BLaER1 treated with 17β-estradiol and CSF1 and Interleukin-3, amounts not matched to agents 10 nM and 100 nM (cell line): ENCODE measurements around the gene ASB2.
A peak's percentile ranks its signal among the peaks of the same experiment; 100 is the strongest.

Experiments
- H3K27ac ChIP-seq, 11 experiments: shearing (Covaris generic); formaldehyde crosslinking; 2 replicates each; pipeline ENCODE4 v1.8.1; 2022
- H3K27me3 ChIP-seq, 11 experiments: shearing (Covaris generic); formaldehyde crosslinking; 2 replicates each; pipeline ENCODE4 v1.8.1; 2022
- H3K36me3 ChIP-seq, 11 experiments: shearing (Covaris generic); formaldehyde crosslinking; 2 replicates each; pipeline ENCODE4 v1.8.1; 2022
- H3K4me1 ChIP-seq, 10 experiments: shearing (Covaris generic); formaldehyde crosslinking; 2 replicates each; pipeline ENCODE4 v1.8.1; 2022
- H3K4me2 ChIP-seq, 11 experiments: shearing (Covaris generic); formaldehyde crosslinking; 2 replicates each; pipeline ENCODE4 v1.8.1; 2022
- H3K4me3 ChIP-seq, 10 experiments: shearing (Covaris generic); formaldehyde crosslinking; 2 replicates each; pipeline ENCODE4 v1.8.1; 2022
- H3K9ac ChIP-seq, 11 experiments: shearing (Covaris generic); formaldehyde crosslinking; 2 replicates each; pipeline ENCODE4 v1.8.1; 2022
- H3K9me3 ChIP-seq, 11 experiments: shearing (Covaris generic); formaldehyde crosslinking; replicated peaks in 1 of 11; 2 replicates each; pipeline ENCODE4 v1.8.1; 2022
- H4K20me1 ChIP-seq, 11 experiments: shearing (Covaris generic); formaldehyde crosslinking; 2 replicates each; pipeline ENCODE4 v1.8.1; 2022
- Cebpa-rat ChIP-seq, 11 experiments: shearing (Covaris generic); IDR thresholded peaks; 2 replicates each; pipeline ENCODE4 v1.8.1; 2022

ASB2 gene

GRCh38 chr14:93902619-93903307 is 73.6 kb downstream of the ASB2 start:
- Histone ChIP-seq H3K27me3 (no peaks in the 10 kb centered on the region; a peak in 1 of 22 replicates), H3K9ac (no peak overlapping the region), H4K20me1 (no peaks in the 10 kb centered on the region), H3K4me1 (peaks cover 0 to 9% (median 3%) of the 10 kb centered on the region in 10 experiments; a peak in 9 of 20 replicates), H3K36me3 (no peaks in the 10 kb centered on the region), H3K4me2 (no peak overlapping the region), H3K9me3 (peaks cover 0 to 10% (median 0%) of the 10 kb centered on the region in 11 experiments; a peak in 8 of 22 replicates), H3K4me3 (no peak overlapping the region), H3K27ac (no peak overlapping the region)
- TF ChIP-seq Cebpa-rat (IDR thresholded peaks at IDR 0.05), result no peak

- Histone ChIP-seq H3K4me2 (no peak overlapping the region), H4K20me1 (no peaks in the 10 kb centered on the region), H3K36me3 (no peaks in the 10 kb centered on the region), H3K27me3 (no peaks in the 10 kb centered on the region; a peak in 1 of 22 replicates), H3K9me3 (peaks cover 0 to 10% (median 0%) of the 10 kb centered on the region in 11 experiments; a peak in 8 of 22 replicates), H3K4me1 (peaks cover 0 to 16% (median 8%) of the 10 kb centered on the region in 10 experiments; a peak in 9 of 20 replicates), H3K4me3 (no peak overlapping the region), H3K27ac (no peak overlapping the region), H3K9ac (no peak overlapping the region)
- TF ChIP-seq Cebpa-rat (IDR thresholded peaks at IDR 0.05), result no peak
These were observed 74.6 kb downstream of the ASB2 start for GRCh38 chr14:93901813-93902212.

- Histone ChIP-seq H3K4me3 (no peak overlapping the region), H3K27ac (no peak overlapping the region), H3K4me1 (peaks cover 0 to 17% (median 8%) of the 10 kb centered on the region in 10 experiments; a peak in 9 of 20 replicates), H3K27me3 (no peaks in the 10 kb centered on the region; a peak in 1 of 22 replicates), H3K9ac (no peak overlapping the region), H3K4me2 (peak overlapping the region in 3 of 11 experiments; percentile 4 to 29 (median 11); a peak in 3 of 22 replicates), H3K36me3 (no peaks in the 10 kb centered on the region), H3K9me3 (peaks cover 0 to 10% (median 0%) of the 10 kb centered on the region in 11 experiments; a peak in 8 of 22 replicates), H4K20me1 (no peaks in the 10 kb centered on the region)
- no peak for TF ChIP-seq Cebpa-rat (IDR thresholded peaks at IDR 0.05)
These were observed 77.6 kb downstream of the ASB2 start for GRCh38 chr14:93898731-93899130.

GRCh38 chr14:93898081-93898611 is 78.2 kb downstream of the ASB2 start:
- Histone ChIP-seq H3K9ac (no peak overlapping the region), H3K36me3 (no peaks in the 10 kb centered on the region), H3K9me3 (peaks cover 0 to 10% (median 0%) of the 10 kb centered on the region in 11 experiments; a peak in 8 of 22 replicates), H3K27me3 (no peaks in the 10 kb centered on the region; a peak in 1 of 22 replicates), H3K4me2 (peak overlapping the region in 6 of 11 experiments; percentile 11 to 29 (median 20); a peak in 7 of 22 replicates), H4K20me1 (no peaks in the 10 kb centered on the region; a peak in 1 of 22 replicates), H3K4me3 (no peak overlapping the region), H3K4me1 (peaks cover 0 to 17% (median 8%) of the 10 kb centered on the region in 10 experiments; a peak in 9 of 20 replicates), H3K27ac (no peak overlapping the region)
- no peak for TF ChIP-seq Cebpa-rat (IDR thresholded peaks at IDR 0.05)

GRCh38 chr14:93897476-93897845 is 78.9 kb downstream of the ASB2 start:
- H4K20me1 ChIP-seq, result no peaks in the 10 kb centered on the region; a peak in 1 of 22 replicates
- no peaks in the 10 kb centered on the region for H3K36me3 ChIP-seq
- TF ChIP-seq Cebpa-rat (IDR thresholded peaks at IDR 0.05), result no peak
- H3K9me3 ChIP-seq, result peaks cover 0 to 10% (median 0%) of the 10 kb centered on the region in 11 experiments; a peak in 8 of 22 replicates
- H3K4me2 ChIP-seq, result peak overlapping the region in 6 of 11 experiments; percentile 12 to 29 (median 20); a peak in 7 of 22 replicates
- no peaks in the 10 kb centered on the region; a peak in 1 of 22 replicates for H3K27me3 ChIP-seq
- H3K4me3 ChIP-seq, result no peak overlapping the region
- H3K9ac ChIP-seq, result no peak overlapping the region
- H3K4me1 ChIP-seq, result peaks cover 0 to 17% (median 8%) of the 10 kb centered on the region in 10 experiments; a peak in 9 of 20 replicates
- no peak overlapping the region for H3K27ac ChIP-seq

GRCh38 chr14:93895023-93895604 is 81.3 kb downstream of the ASB2 start:
- Histone ChIP-seq H3K27ac (no peak overlapping the region), H3K27me3 (no peaks in the 10 kb centered on the region; a peak in 1 of 22 replicates), H3K4me2 (no peak overlapping the region), H3K4me3 (no peak overlapping the region), H3K9me3 (peaks cover 0 to 2% (median 0%) of the 10 kb centered on the region in 11 experiments; a peak in 3 of 22 replicates), H3K9ac (no peak overlapping the region), H4K20me1 (no peaks in the 10 kb centered on the region; a peak in 1 of 22 replicates), H3K4me1 (peaks cover 0 to 17% (median 8%) of the 10 kb centered on the region in 10 experiments; a peak in 9 of 20 replicates), H3K36me3 (no peaks in the 10 kb centered on the region)
- no peak for TF ChIP-seq Cebpa-rat (IDR thresholded peaks at IDR 0.05)

GRCh38 chr14:93893661-93894261 is 82.6 kb downstream of the ASB2 start:
- H4K20me1 ChIP-seq, result no peaks in the 10 kb centered on the region; a peak in 1 of 22 replicates
- no peaks in the 10 kb centered on the region; a peak in 1 of 22 replicates for H3K27me3 ChIP-seq
- no peak overlapping the region for H3K9ac ChIP-seq
- H3K4me1 ChIP-seq, result peaks cover 0 to 16% (median 8%) of the 10 kb centered on the region in 10 experiments; a peak in 9 of 20 replicates
- H3K27ac ChIP-seq, result no peak overlapping the region
- TF ChIP-seq Cebpa-rat (IDR thresholded peaks at IDR 0.05), result no peak
- no peak overlapping the region for H3K4me3 ChIP-seq
- no peaks in the 10 kb centered on the region for H3K36me3 ChIP-seq
- H3K4me2 ChIP-seq, result no peak overlapping the region
- H3K9me3 ChIP-seq, result no peaks in the 10 kb centered on the region

- Histone ChIP-seq H3K4me2 (no peak overlapping the region), H3K36me3 (no peaks in the 10 kb centered on the region), H3K27me3 (no peaks in the 10 kb centered on the region; a peak in 1 of 22 replicates), H3K9me3 (no peaks in the 10 kb centered on the region), H3K4me3 (no peak overlapping the region), H3K4me1 (peaks cover 0 to 10% (median 6%) of the 10 kb centered on the region in 10 experiments; a peak in 9 of 20 replicates), H3K27ac (no peak overlapping the region), H3K9ac (no peak overlapping the region), H4K20me1 (no peaks in the 10 kb centered on the region; a peak in 1 of 22 replicates)
- TF ChIP-seq Cebpa-rat (IDR thresholded peaks at IDR 0.05), result no peak
These were observed 83.3 kb downstream of the ASB2 start for GRCh38 chr14:93892923-93893558.
